SK-N-SH (cell line): ENCODE measurements around the gene DCDC2. TPM values are rescaled to one million over a fixed set of nuclear protein-coding genes. Genes with fewer than 3 reads are reported as not detected.

Experiments
- CTCF ChIA-PET: fragments of 300-600, 350-600 bp; formaldehyde crosslinking; extraction: SDS; loops from one replicate; lab custom pipeline; 2021; lab: Yijun Ruan, JAX
- POLR2A ChIA-PET: fragments of 350-600 bp; sonication (Branson Sonifier 250); formaldehyde crosslinking; extraction: SDS; loops from one replicate; lab custom pipeline; 2020; ENCODE audit warnings: antibody characterized with exemption, inconsistent platforms; lab: Yijun Ruan, JAX
- DNase-seq: peaks from one replicate; pipeline ENCODE4 v3.0.0; 2012
- H2AFZ ChIP-seq: fragments of 200-600 bp; sonication (generic); 2 replicates; pipeline ENCODE4 v1.8.1; 2016; ENCODE audit warnings: antibody characterized with exemption, mild to moderate bottlenecking, low read depth
- H3F3A ChIP-seq: fragments of 200-600 bp; sonication (generic); replicated peaks from 2 replicates; pipeline ENCODE3; 2016; ENCODE audit warnings: antibody characterized with exemption, mild to moderate bottlenecking; ENCODE audit not compliant: insufficient read depth
- H3K27ac ChIP-seq, 2 experiments: fragments of 200-500 bp in 1 of 2; fragments of 200-600 bp in 1 of 2; sonication (Bioruptor generic) in 1 of 2; sonication (generic), shearing (Covaris generic) in 1 of 2; 2 replicates each; pipeline versions ENCODE4 v1.5.1 to v1.6.1; 2014 to 2016; ENCODE audit warnings: low read depth in 2 of 2, inconsistent platforms in 1 of 2, low read length in 1 of 2, mild to moderate bottlenecking in 1 of 2, mixed read lengths in 1 of 2
- H3K27me3 ChIP-seq: fragments of 200-600 bp; sonication (generic), shearing (Covaris generic); 2 replicates; pipeline ENCODE4 v1.6.1; 2016; ENCODE audit warnings: mixed run types; ENCODE audit not compliant: insufficient read depth
- H3K36me3 ChIP-seq, 2 experiments: fragments of 200-500 bp in 1 of 2; fragments of 200-600 bp in 1 of 2; sonication (Bioruptor generic) in 1 of 2; sonication (generic) in 1 of 2; replicated peaks in 1 of 2; 2 replicates each; pipeline versions ENCODE3 to v1.5.1; 2014 to 2016; ENCODE audit warnings: low read length in 1 of 2, mild to moderate bottlenecking in 1 of 2; ENCODE audit not compliant: insufficient read depth in 2 of 2, control insufficient read depth in 1 of 2
- H3K4me1 ChIP-seq, 2 experiments: fragments of 200-500 bp in 1 of 2; fragments of 200-600 bp in 1 of 2; sonication (Bioruptor generic) in 1 of 2; sonication (generic), shearing (Covaris generic) in 1 of 2; 2 replicates each; pipeline versions ENCODE4 v1.5.1 to v1.6.1; 2014 to 2016; ENCODE audit warnings: low read depth in 1 of 2, low read length in 1 of 2, mixed run types in 1 of 2; ENCODE audit not compliant: insufficient read depth in 2 of 2, control insufficient read depth in 1 of 2
- H3K4me2 ChIP-seq: fragments of 200-600 bp; sonication (generic), shearing (Covaris generic); 2 replicates; pipeline ENCODE4 v1.6.1; 2017; ENCODE audit warnings: mixed run types
- H3K4me3 ChIP-seq, 2 experiments: fragments of 200-500 bp in 1 of 2; fragments of 200-600 bp in 1 of 2; sonication (Bioruptor generic) in 1 of 2; sonication (generic), shearing (Covaris generic) in 1 of 2; 2 replicates each; pipeline versions ENCODE4 v1.5.1 to v1.8.1; 2014 to 2016; ENCODE audit warnings: low read depth in 2 of 2, inconsistent platforms in 1 of 2, low read length in 1 of 2, mild to moderate bottlenecking in 1 of 2, mixed read lengths in 1 of 2, moderate library complexity in 1 of 2
- H3K79me2 ChIP-seq: fragments of 200-600 bp; sonication (generic); 2 replicates; pipeline ENCODE4 v1.8.1; 2017; ENCODE audit warnings: mild to moderate bottlenecking; ENCODE audit not compliant: insufficient read depth
- H3K9ac ChIP-seq: fragments of 200-600 bp; sonication (generic); 2 replicates; pipeline ENCODE4 v1.6.1; 2017; ENCODE audit warnings: mixed run types
- H3K9me2 ChIP-seq: fragments of 200-600 bp; sonication (generic); 2 replicates; pipeline ENCODE4 v1.6.1; 2017; ENCODE audit warnings: mixed run types
- H3K9me3 ChIP-seq: fragments of 200-600 bp; sonication (generic); 2 replicates; pipeline ENCODE4 v1.6.1; 2017; ENCODE audit warnings: mixed run types, mild to moderate bottlenecking, moderate library complexity
- H4K20me1 ChIP-seq: fragments of 200-600 bp; sonication (generic); 2 replicates; pipeline ENCODE4 v1.6.1; 2017; ENCODE audit warnings: mild to moderate bottlenecking, mixed run types; ENCODE audit not compliant: insufficient read depth
- CTCF ChIP-seq: fragments of 200-600 bp; sonication (generic); IDR thresholded peaks from 2 replicates; pipeline ENCODE4 v1.6.1; 2017; ENCODE audit warnings: antibody characterized with exemption, mild to moderate bottlenecking, moderate library complexity
- ELF1 ChIP-seq: IDR thresholded peaks from 2 replicates; pipeline ENCODE4 v1.4.0; 2012
- EP300 ChIP-seq, 2 experiments: IDR thresholded peaks; 2 replicates each; pipeline versions ENCODE4 v1.4.0 to v1.6.1; 2012; ENCODE audit warnings: borderline replicate concordance in 1 of 2, low read depth in 1 of 2, low read length in 1 of 2
- FOSL2 ChIP-seq: IDR thresholded peaks from 2 replicates; pipeline ENCODE4 v1.4.0; 2012; ENCODE audit warnings: low read depth, mild to moderate bottlenecking, moderate library complexity, borderline replicate concordance
- GABPA ChIP-seq: IDR thresholded peaks from 2 replicates; pipeline ENCODE4 v1.4.0; 2012; ENCODE audit warnings: low read depth, mild to moderate bottlenecking
- IRF3 ChIP-seq: fragments of 150-350 bp; IDR thresholded peaks from 2 replicates; pipeline ENCODE4 v1.6.1; 2016; ENCODE audit warnings: mild to moderate bottlenecking, low read depth, low read length
- JUND ChIP-seq: IDR thresholded peaks from 2 replicates; pipeline ENCODE4 v1.4.0; 2012
- MAX ChIP-seq: IDR thresholded peaks from 2 replicates; pipeline ENCODE4 v1.4.0; 2012; ENCODE audit warnings: low read depth
- NRF1 ChIP-seq: IDR thresholded peaks from 2 replicates; pipeline ENCODE4 v1.6.1; 2012; ENCODE audit warnings: low read depth, mild to moderate bottlenecking, low read length
- PBX3 ChIP-seq: IDR thresholded peaks from 2 replicates; pipeline ENCODE4; 2012
- POLR2AphosphoS5 ChIP-seq: IDR thresholded peaks from 2 replicates; pipeline ENCODE4 v1.6.1; 2012; ENCODE audit warnings: low read depth, low read length
- REST ChIP-seq: IDR thresholded peaks from 2 replicates; pipeline ENCODE4 v1.6.1; 2012; ENCODE audit warnings: mild to moderate bottlenecking, low read depth, low read length, moderate library complexity
- RXRA ChIP-seq: IDR thresholded peaks from 2 replicates; pipeline ENCODE4 v1.4.0; 2012; ENCODE audit warnings: low read depth, mild to moderate bottlenecking, borderline replicate concordance
- TAF1 ChIP-seq: IDR thresholded peaks from 2 replicates; pipeline ENCODE4 v1.6.1; 2012; ENCODE audit warnings: low read depth, mild to moderate bottlenecking, low read length, moderate library complexity, borderline replicate concordance
- USF1 ChIP-seq: IDR thresholded peaks from 2 replicates; pipeline ENCODE4 v1.4.0; 2012; ENCODE audit warnings: low read depth, borderline replicate concordance
- USF2 ChIP-seq: fragments of 150-350 bp; IDR thresholded peaks from 2 replicates; pipeline ENCODE4 v1.6.1; 2017; ENCODE audit warnings: antibody characterized with exemption, low read length, low read depth, borderline replicate concordance
- ZBTB33 ChIP-seq: IDR thresholded peaks from 2 replicates; pipeline ENCODE4 v1.4.0; 2012; ENCODE audit warnings: low read depth, borderline replicate concordance
- WGBS: methylation state at CpG from one replicate; pipeline ENCODE4 v1.1.6; 2017; ENCODE audit warnings: low lambda C conversion rate; 5-methylcytosine and 5-hydroxymethylcytosine counted together
- polyA plus RNA-seq, 3 experiments: library from polyadenylated mRNA; depleted of rRNA; stranded (reverse); fragments of >200 nt; gene quantifications; 2 replicates each; pipeline ENCODE4 v1.2.3, GENCODE V29; 2012

DCDC2 gene
- polyA plus RNA-seq, 1 of the 3 experiments (the other 2 are of a cell fraction), result not detected

GRCh38 chr6:24240943-24241342 lies 116.9 kb downstream of the DCDC2 start (continued):
- no peak for TF ChIP-seq REST
- no peak for TF ChIP-seq POLR2AphosphoS5

- POLR2A ChIA-PET, result no interaction called here
- WGBS, result 48% methylated on average over 3 of the region's 3 CpGs
- H3K79me2 ChIP-seq, result no peaks in the 10 kb centered on the region
These were observed 117.4 kb downstream of the DCDC2 start for GRCh38 chr6:24240380-24240928.

More at GRCh38 chr6:24240380-24240928, 117.4 kb downstream of the DCDC2 start:
- Histone ChIP-seq H4K20me1 (no peaks in the 10 kb centered on the region), H3K27me3 (no peaks in the 10 kb centered on the region), H3F3A (no peaks in the 10 kb centered on the region), H3K9me2 (no peaks in the 10 kb centered on the region), H3K9me3 (no peaks in the 10 kb centered on the region), H3K4me1 (peaks cover 0 to 14% of the 10 kb centered on the region in 2 experiments; a peak in 1 of 4 replicates), H3K4me2 (no peak overlapping the region), H2AFZ (no peak overlapping the region), H3K4me3 (no peak overlapping the region), H3K9ac (no peak overlapping the region), H3K36me3 (no peaks in the 10 kb centered on the region), H3K27ac (no peak overlapping the region)
- TF ChIP-seq EP300 (IDR thresholded peaks at IDR 0.05; ENCODE audit: borderline replicate concordance in 1 of 2, low read depth in 1 of 2, low read length in 1 of 2) (no peak), ELF1 (no peak), RXRA (no peak), CTCF (no peak), GABPA (no peak), ZBTB33 (no peak), MAX (no peak), TAF1 (no peak), FOSL2 (no peak), NRF1 (no peak), IRF3 (no peak), USF1 (no peak), JUND (no peak), USF2 (no peak), PBX3 (no peak)
- DNase-seq, result no peak
- CTCF ChIA-PET, result interaction anchor here (1.0 kb wide), 1 partner anchor 34 kb away, joined by 5 read pairs; no protein-coding TSS in a partner anchor
